Activated T-cell treated with anti-CD3 and anti-CD28 coated beads for 4 hours (primary cell): ENCODE results near the gene PROK2.

ENCODE experiments used
- DNase-seq: peaks from one replicate; pipeline ENCODE4 v3.0.0-alpha.2; 2020

The PROK2 gene

GRCh38 chr3:71786217-71786549, 1.2 kb upstream of the PROK2 start:
- DNase-seq, result no peak

- DNase-seq, result no peak
Observed at GRCh38 chr3:71785532-71786216, 726 bp upstream of the PROK2 start.

- no peak for DNase-seq
Observed at GRCh38 chr3:71784201-71784913, 591 bp downstream of the PROK2 start.

- DNase-seq, result no peak
Observed at GRCh38 chr3:71783152-71783551, 1.8 kb downstream of the PROK2 start.

GRCh38 chr3:71780430-71780829, 4.5 kb downstream of the PROK2 start:
- DNase-seq, result no peak

GRCh38 chr3:71779674-71780377, 5.1 kb downstream of the PROK2 start:
- DNase-seq, result no peak

GRCh38 chr3:71778353-71778752, 6.6 kb downstream of the PROK2 start:
- no peak for DNase-seq

GRCh38 chr3:71776538-71776937, 8.4 kb downstream of the PROK2 start:
- DNase-seq, result no peak

- no peak for DNase-seq
Observed at GRCh38 chr3:71771884-71772283, 13.1 kb downstream of the PROK2 start.

- DNase-seq, result no peak
Observed at GRCh38 chr3:71771126-71771525, 13.8 kb downstream of the PROK2 start.

- DNase-seq, result no peak
Observed at GRCh38 chr3:71763426-71763825, 21.5 kb downstream of the PROK2 start.

GRCh38 chr3:71760140-71760539, 24.8 kb downstream of the PROK2 start:
- no peak for DNase-seq

GRCh38 chr3:71759401-71759800, 25.5 kb downstream of the PROK2 start:
- no peak for DNase-seq

GRCh38 chr3:71758091-71758490, 26.9 kb downstream of the PROK2 start:
- DNase-seq, result no peak

- no peak for DNase-seq
Observed at GRCh38 chr3:71754610-71755253, 30.2 kb downstream of the PROK2 start.

- no peak for DNase-seq
Observed at GRCh38 chr3:71753701-71754609, 31.0 kb downstream of the PROK2 start, which contains the start of gene GPR27. TSS of gene GPR27 (plus strand) at chr3:71753855. CDS start at chr3:71754050, 195 bp downstream.

GRCh38 chr3:71752831-71753700, 31.9 kb downstream of the PROK2 start:
- DNase-seq, result no peak

GRCh38 chr3:71751602-71752001, 33.3 kb downstream of the PROK2 start:
- DNase-seq, result no peak

- DNase-seq, result no peak
Observed at GRCh38 chr3:71744738-71745137, 40.2 kb downstream of the PROK2 start.

- DNase-seq, result no peak
Observed at GRCh38 chr3:71742621-71743020, 42.3 kb downstream of the PROK2 start.

- DNase-seq, result no peak
Observed at GRCh38 chr3:71734881-71735280, 50.1 kb downstream of the PROK2 start.
